AG10803 (cell line): ENCODE data around the gene ASIC5.
"Not testable (repeated sequence)": the region's sequence is repeated elsewhere in the genome, so short reads cannot be mapped to it uniquely, and the experiment has no call there.

Experiments used
- DNase-seq: peaks from one replicate; pipeline ENCODE4 v3.0.0; 2010; ENCODE audit warnings: low read depth
- H3K4me3 ChIP-seq: 2 replicates; pipeline ENCODE4 v1.5.1; 2011; ENCODE audit warnings: mild to moderate bottlenecking, low read length, control low read depth
- CTCF ChIP-seq: conservative IDR thresholded peaks from 2 replicates; pipeline ENCODE4 v1.5.1; 2011; ENCODE audit warnings: mild to moderate bottlenecking, low read length, control low read depth, inconsistent platforms

The ASIC5 gene

GRCh38 chr4:155805016-155805415, 61.1 kb downstream of the ASIC5 start:
- no peak overlapping the region for H3K4me3 ChIP-seq
- TF ChIP-seq CTCF = no peak
- DNase-seq = no peak

- no peak for DNase-seq
- H3K4me3 ChIP-seq = no peak overlapping the region
- no peak for TF ChIP-seq CTCF
Measured at GRCh38 chr4:155802190-155802959, 63.7 kb downstream of the ASIC5 start.

DNA sequence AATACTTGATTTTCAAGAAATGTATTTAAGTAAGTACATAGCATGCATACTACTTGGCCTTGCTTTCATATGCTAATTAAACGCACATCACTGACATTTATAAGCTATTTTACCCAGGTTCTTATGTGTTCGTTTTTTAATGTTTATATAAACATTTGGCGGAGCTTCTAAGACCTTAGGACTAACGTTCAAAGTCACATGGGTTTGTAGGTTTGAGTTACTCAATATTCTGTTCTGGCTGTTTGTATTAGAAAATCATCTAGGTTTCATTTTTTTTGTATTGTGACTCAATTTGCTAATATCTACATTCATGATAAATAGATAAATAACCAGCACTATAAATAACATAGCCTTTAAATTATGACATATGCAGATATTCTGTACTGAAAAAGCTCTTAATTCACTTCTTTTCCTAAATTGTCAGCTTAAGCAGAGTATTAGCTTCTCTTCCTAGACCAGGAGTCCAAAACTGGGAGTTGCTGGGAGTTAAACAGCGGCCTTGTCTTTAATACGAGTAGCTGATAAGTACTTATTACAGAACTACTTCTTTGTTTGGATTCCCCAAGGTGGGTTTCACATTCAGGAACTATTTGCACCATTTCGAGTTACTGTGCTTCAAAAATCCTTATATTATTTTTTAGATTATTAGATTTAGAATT, 65.3 kb downstream of the ASIC5 start:
- DNase-seq = no peak
- H3K4me3 ChIP-seq = no peak overlapping the region
- no peak for TF ChIP-seq CTCF

- TF ChIP-seq CTCF = no peak
- no peak overlapping the region for H3K4me3 ChIP-seq
- DNase-seq = no peak
Measured at GRCh38 chr4:155799794-155800123, 66.3 kb downstream of the ASIC5 start.

DNA sequence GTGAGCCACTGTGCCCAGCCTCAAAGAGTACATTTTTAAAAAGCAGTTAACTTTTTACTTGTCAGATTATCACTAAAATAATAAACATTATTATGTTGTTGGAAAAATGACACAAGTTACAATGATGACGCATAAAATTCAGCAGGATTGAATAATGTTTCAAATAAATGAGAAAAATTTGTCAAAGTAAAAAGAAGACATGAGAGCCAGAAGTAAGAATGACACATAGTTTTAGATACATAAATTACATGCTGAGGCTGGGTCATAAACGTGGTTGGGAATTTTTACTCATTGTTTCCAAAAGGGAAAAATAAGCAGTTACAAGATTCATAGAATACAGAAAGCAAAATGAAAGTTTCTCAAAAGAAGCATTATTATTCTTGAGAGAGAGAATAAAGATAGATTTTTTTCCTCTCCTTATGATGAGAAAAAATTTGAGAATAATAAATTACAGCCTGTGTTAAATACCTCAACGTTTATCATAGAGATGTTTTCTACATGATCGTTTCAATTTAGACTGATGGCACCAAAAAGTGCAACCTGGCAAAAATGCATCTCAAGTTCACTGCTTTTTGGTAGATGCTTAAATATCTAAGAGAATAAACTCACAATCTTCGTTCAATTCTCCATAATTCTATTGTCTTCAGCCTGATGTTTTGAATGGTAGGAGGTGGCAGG, 66.8 kb downstream of the ASIC5 start:
- TF ChIP-seq CTCF = no peak
- peak; percentile 33 for DNase-seq
- no peak overlapping the region for H3K4me3 ChIP-seq

DNA sequence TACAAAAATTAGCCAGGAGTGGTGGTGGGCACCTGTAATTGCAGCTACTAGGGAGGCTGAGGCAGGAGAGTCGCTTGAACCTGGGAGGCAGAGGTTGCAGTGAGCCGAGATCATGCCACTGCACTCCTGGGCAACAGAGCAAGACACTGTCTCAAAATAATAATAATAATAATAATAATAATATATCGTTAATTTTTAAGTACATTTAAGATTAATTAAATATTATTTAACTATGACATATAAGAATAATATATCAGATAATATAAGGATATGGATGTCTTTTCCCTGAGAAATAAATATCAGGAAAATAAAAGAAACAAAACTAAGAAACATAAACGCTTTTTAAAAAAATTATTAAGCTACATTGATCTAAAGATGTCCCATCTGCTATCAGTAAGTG, 68.5 kb downstream of the ASIC5 start:
- not testable (repeated sequence) for DNase-seq, H3K4me3 ChIP-seq

GRCh38 chr4:155795991-155796390, 70.1 kb downstream of the ASIC5 start:
- H3K4me3 ChIP-seq = no peak overlapping the region
- TF ChIP-seq CTCF = peak; percentile 59
- peak; percentile 53 for DNase-seq
